ENCODE measurements around the gene LAYN. TPM values are rescaled to one million over a fixed set of nuclear protein-coding genes. Genes with fewer than 3 reads are reported as not detected.

Gene LAYN
- polyA plus RNA-seq, 1 of the 3 experiments (the other 2 are of a cell fraction) = 366 TPM

- no peak for TF ChIP-seq EZH2phosphoT487 (IDR thresholded peaks at IDR 0.05; ENCODE audit: borderline replicate concordance, low read depth)
- no peak for TF ChIP-seq CTCF (IDR thresholded peaks at IDR 0.05)
- no peak for TF ChIP-seq FOXM1 (IDR thresholded peaks at IDR 0.05; ENCODE audit: low read depth)
- TF ChIP-seq SIN3A (IDR thresholded peaks at IDR 0.05; ENCODE audit: borderline replicate concordance, low read depth, low read length) = no peak
- TF ChIP-seq USF1 (IDR thresholded peaks at IDR 0.05; ENCODE audit: borderline replicate concordance, low read depth) = no peak
Measured at GRCh38 chr11:111530091-111530490, 10.4 kb upstream of the LAYN start (continued).

GRCh38 chr11:111531136-111531535 lies 9.4 kb upstream of the LAYN start:
- H3K9ac ChIP-seq = peak overlapping the region; percentile 71
- no peak for DNase-seq
- no peaks in the 10 kb centered on the region for H3K27me3 ChIP-seq (ENCODE audit: insufficient read depth)
- no peak overlapping the region for H3K4me3 ChIP-seq (ENCODE audit: low read depth in 2 of 2, low read length in 1 of 2)
- TF ChIP-seq NFIC (IDR thresholded peaks at IDR 0.05; ENCODE audit: borderline replicate concordance) (no peak), JUND (IDR thresholded peaks at IDR 0.05) (0 out of 2 replicates have a peak, but pooled peaks have one; percentile 6), EP300 (IDR thresholded peaks at IDR 0.05; ENCODE audit: borderline replicate concordance in 1 of 2, low read depth in 1 of 2, low read length in 1 of 2) (no peak), FOSL2 (IDR thresholded peaks at IDR 0.05; ENCODE audit: borderline replicate concordance, low read depth) (peak; percentile 28; the same call in 1 of the 2 replicates), TCF12 (IDR thresholded peaks at IDR 0.05) (peak; percentile 28; the same call in 1 of the 2 replicates)
- no peaks in the 10 kb centered on the region for H3K79me2 ChIP-seq (ENCODE audit: insufficient read depth)
- H3K4me2 ChIP-seq = peak overlapping the region; percentile 23; the same call in 1 of the 2 replicates
- ChIA-PET POLR2A (no interaction called here), CTCF (interaction anchor here (0.8 to 1.0 kb wide), 2 partner anchors 18 to 108 kb away, joined by 3 to 4 read pairs; no protein-coding TSS in a partner anchor)
- no peaks in the 10 kb centered on the region for H3K9me2 ChIP-seq
- no peaks in the 10 kb centered on the region for H4K20me1 ChIP-seq (ENCODE audit: insufficient read depth)
- peaks cover 62% of the 10 kb centered on the region for H3F3A ChIP-seq (replicated peaks; ENCODE audit: insufficient read depth)
- H3K9me3 ChIP-seq = no peaks in the 10 kb centered on the region
- peak overlapping the region in 1 of 2 experiments; percentile 91; a peak in 3 of 4 replicates for H3K27ac ChIP-seq (ENCODE audit: low read depth in 2 of 2, low read length in 1 of 2)
- peaks cover 0 to 29% of the 10 kb centered on the region in 2 experiments for H3K4me1 ChIP-seq (ENCODE audit: control insufficient read depth in 1 of 2, insufficient read depth in 2 of 2, low read depth in 1 of 2, low read length in 1 of 2)
- no peaks in the 10 kb centered on the region for H3K36me3 ChIP-seq (replicated peaks in 1 of 2; ENCODE audit: control insufficient read depth in 1 of 2, insufficient read depth in 2 of 2, low read length in 1 of 2)
- H2AFZ ChIP-seq (ENCODE audit: low read depth) = no peak overlapping the region

GRCh38 chr11:111531687-111532364 lies 8.7 kb upstream of the LAYN start:
- Histone ChIP-seq H3K4me2 (peak overlapping the region; percentile 59; the same call in 1 of the 2 replicates), H2AFZ (ENCODE audit: low read depth) (peak overlapping the region; percentile 67; the same call in 1 of the 2 replicates), H3K4me3 (ENCODE audit: low read depth in 2 of 2, low read length in 1 of 2) (no peak overlapping the region), H3K79me2 (ENCODE audit: insufficient read depth) (no peaks in the 10 kb centered on the region), H3K9me2 (no peaks in the 10 kb centered on the region), H3K27ac (ENCODE audit: low read depth in 2 of 2, low read length in 1 of 2) (peak overlapping the region; percentile 64 to 91; a peak in 3 of 4 replicates), H3K9ac (peak overlapping the region; percentile 71), H3K27me3 (ENCODE audit: insufficient read depth) (no peaks in the 10 kb centered on the region), H3K36me3 (replicated peaks in 1 of 2; ENCODE audit: control insufficient read depth in 1 of 2, insufficient read depth in 2 of 2, low read length in 1 of 2) (no peaks in the 10 kb centered on the region), H4K20me1 (ENCODE audit: insufficient read depth) (no peaks in the 10 kb centered on the region), H3K4me1 (ENCODE audit: control insufficient read depth in 1 of 2, insufficient read depth in 2 of 2, low read depth in 1 of 2, low read length in 1 of 2) (peaks cover 0 to 28% of the 10 kb centered on the region in 2 experiments), H3K9me3 (no peaks in the 10 kb centered on the region), H3F3A (replicated peaks; ENCODE audit: insufficient read depth) (peaks cover 62% of the 10 kb centered on the region)
- CTCF ChIA-PET = interaction anchor here (0.8 to 1.7 kb wide), 3 partner anchors 19 to 109 kb away, joined by 3 to 4 read pairs (median 4); no protein-coding TSS in a partner anchor
- POLR2A ChIA-PET = no interaction called here
- no peak for DNase-seq
- 49% methylated on average over 9 of the region's 9 CpGs for WGBS (ENCODE audit: low lambda C conversion rate)
- TF ChIP-seq PBX3 (IDR thresholded peaks at IDR 0.05) (peak; percentile 70), MXI1 (IDR thresholded peaks at IDR 0.05; ENCODE audit: low read depth, low read length) (no peak), JUND (IDR thresholded peaks at IDR 0.05) (peak; percentile 89), YY1 (IDR thresholded peaks at IDR 0.05; ENCODE audit: low read depth) (no peak), RFX5 (IDR thresholded peaks at IDR 0.05; ENCODE audit: low read length) (no peak), TAF1 (IDR thresholded peaks at IDR 0.05; ENCODE audit: borderline replicate concordance, low read depth, low read length) (peak; percentile 47; the same call in 1 of the 2 replicates), MAX (IDR thresholded peaks at IDR 0.05; ENCODE audit: low read depth) (peak; percentile 46; the same call in 1 of the 2 replicates), NFIC (IDR thresholded peaks at IDR 0.05; ENCODE audit: borderline replicate concordance) (peak; percentile 63), IRF3 (IDR thresholded peaks at IDR 0.05; ENCODE audit: low read depth, low read length) (no peak), POLR2AphosphoS5 (IDR thresholded peaks at IDR 0.05; ENCODE audit: low read depth, low read length) (peak; percentile 26; the same call in 1 of the 2 replicates), EZH2phosphoT487 (IDR thresholded peaks at IDR 0.05; ENCODE audit: borderline replicate concordance, low read depth) (no peak), SIN3A (IDR thresholded peaks at IDR 0.05; ENCODE audit: borderline replicate concordance, low read depth, low read length) (peak; percentile 60; the same call in 1 of the 2 replicates)
